Neural cell (in vitro differentiated cells): Measurements from ENCODE around the gene GRK4. TPM values are rescaled to one million over a fixed set of nuclear protein-coding genes. Genes with fewer than 3 reads are reported as not detected.

Source experiments
- H2AFZ ChIP-seq: fragments of 200-600, 300-800 bp; sonication (generic), shearing (Covaris generic); 2 replicates; pipeline ENCODE4 v1.6.0; 2014; ENCODE audit warnings: low read depth, mild to moderate bottlenecking, antibody characterized with exemption, low read length, moderate library complexity
- H3F3A ChIP-seq: fragments of 200-600 bp; shearing (Covaris generic); 2 replicates; pipeline ENCODE4 v1.6.1; 2016; ENCODE audit warnings: mild to moderate bottlenecking, moderate library complexity, mixed read lengths, antibody characterized with exemption, low read length; ENCODE audit not compliant: insufficient read depth, poor library complexity, severe bottlenecking
- H3K27ac ChIP-seq: fragments of 200-600, 300-800 bp; sonication (generic), shearing (Covaris generic); 2 replicates; pipeline ENCODE4 v1.5.1; 2014; ENCODE audit warnings: mild to moderate bottlenecking, low read length, moderate library complexity
- H3K27me3 ChIP-seq: fragments of 300-800, 200-600 bp; sonication (generic), shearing (Covaris generic); 2 replicates; pipeline ENCODE4 v1.6.0; 2014; ENCODE audit warnings: mild to moderate bottlenecking, low read depth, low read length, moderate library complexity; ENCODE audit not compliant: insufficient read depth
- H3K36me3 ChIP-seq: fragments of 300-800, 200-600 bp; sonication (generic), shearing (Covaris generic); 2 replicates; pipeline ENCODE4 v1.5.1; 2014; ENCODE audit warnings: mild to moderate bottlenecking, antibody characterized with exemption, low read length, moderate library complexity; ENCODE audit not compliant: insufficient read depth
- H3K4me2 ChIP-seq: fragments of 300-800, 200-600 bp; sonication (generic), shearing (Covaris generic); 2 replicates; pipeline ENCODE4 v1.6.0; 2014; ENCODE audit warnings: mild to moderate bottlenecking, low read length
- H3K4me3 ChIP-seq: fragments of 300-800, 200-600 bp; sonication (generic), shearing (Covaris generic); 2 replicates; pipeline ENCODE4 v1.5.1; 2014; ENCODE audit warnings: mild to moderate bottlenecking, low read length, moderate library complexity
- H3K79me2 ChIP-seq: fragments of 200-600 bp; shearing (Covaris generic); replicated peaks from 2 replicates; pipeline ENCODE4 v1.6.0; 2014; ENCODE audit warnings: mild to moderate bottlenecking, low read length, moderate library complexity; ENCODE audit not compliant: insufficient read depth
- H3K9ac ChIP-seq: fragments of 300-800, 200-600 bp; sonication (generic), shearing (Covaris generic); 2 replicates; pipeline ENCODE4 v1.6.1; 2016; ENCODE audit warnings: mild to moderate bottlenecking, low read length, mixed read lengths
- H3K9me2 ChIP-seq: fragments of 200-600 bp; shearing (Covaris generic); 2 replicates; pipeline ENCODE4 v1.6.1; 2016; ENCODE audit warnings: mild to moderate bottlenecking, low read length, mixed read lengths; ENCODE audit not compliant: insufficient read depth
- H3K9me3 ChIP-seq: fragments of 200-600, 300-800 bp; sonication (generic), shearing (Covaris generic); 2 replicates; pipeline ENCODE4 v1.6.1; 2016; ENCODE audit warnings: mild to moderate bottlenecking, mixed run types, low read length, moderate library complexity, mixed read lengths
- H4K20me1 ChIP-seq: fragments of 200-600 bp; shearing (Covaris generic); 2 replicates; pipeline ENCODE4 v1.6.1; 2016; ENCODE audit warnings: mild to moderate bottlenecking, mixed run types; ENCODE audit not compliant: insufficient read depth
- EP300 ChIP-seq: fragments of 450-650 bp; conservative IDR thresholded peaks from 2 replicates; pipeline ENCODE4 v1.6.1; 2014; ENCODE audit warnings: antibody characterized with exemption, mild to moderate bottlenecking, moderate library complexity; ENCODE audit not compliant: poor library complexity, severe bottlenecking
- EZH2 ChIP-seq: fragments of 200-600, 300-800 bp; shearing (Covaris generic), sonication (generic); IDR thresholded peaks from 2 replicates; pipeline ENCODE4 v1.6.1; 2014; ENCODE audit warnings: antibody characterized with exemption, low read length, borderline replicate concordance, mild to moderate bottlenecking; ENCODE audit not compliant: insufficient read depth, poor library complexity, severe bottlenecking
- MXI1 ChIP-seq: fragments of 450-650 bp; conservative IDR thresholded peaks from 2 replicates; pipeline ENCODE4 v1.6.1; 2014; ENCODE audit warnings: antibody characterized with exemption, mild to moderate bottlenecking; ENCODE audit not compliant: poor library complexity, severe bottlenecking
- POLR2AphosphoS5 ChIP-seq: IDR thresholded peaks from 2 replicates; pipeline ENCODE4 v1.6.1; 2012
- RAD21 ChIP-seq: fragments of 450-650 bp; conservative IDR thresholded peaks from 2 replicates; pipeline ENCODE4 v1.6.1; 2014; ENCODE audit warnings: antibody characterized with exemption, mild to moderate bottlenecking, moderate library complexity
- SMC3 ChIP-seq: fragments of 450-650 bp; conservative IDR thresholded peaks from 2 replicates; pipeline ENCODE4 v1.6.1; 2014; ENCODE audit warnings: antibody characterized with exemption, mild to moderate bottlenecking, moderate library complexity; ENCODE audit not compliant: poor library complexity
- TAF1 ChIP-seq: IDR thresholded peaks from 2 replicates; pipeline ENCODE4 v1.6.1; 2012; ENCODE audit warnings: low read depth
- polyA plus RNA-seq: library from polyadenylated mRNA; depleted of rRNA; stranded (reverse); fragments of >200 nt; gene quantifications from 2 replicates; pipeline ENCODE4 v1.2.3, GENCODE V29; 2014
- TF ChIP-seq, protein P1 (sequence below): fragments of 450-650 bp; IDR thresholded peaks from 2 replicates; pipeline ENCODE4 v1.5.1; 2014; ENCODE audit warnings: antibody characterized with exemption, mild to moderate bottlenecking, moderate library complexity; ENCODE audit not compliant: poor library complexity, severe bottlenecking
- TF ChIP-seq, protein P2 (sequence below): IDR thresholded peaks from 2 replicates; pipeline ENCODE4 v1.6.1; 2012; ENCODE audit warnings: borderline replicate concordance

Gene GRK4
- polyA plus RNA-seq, 1 donor from 2014 or later = 17.4 TPM

DNA sequence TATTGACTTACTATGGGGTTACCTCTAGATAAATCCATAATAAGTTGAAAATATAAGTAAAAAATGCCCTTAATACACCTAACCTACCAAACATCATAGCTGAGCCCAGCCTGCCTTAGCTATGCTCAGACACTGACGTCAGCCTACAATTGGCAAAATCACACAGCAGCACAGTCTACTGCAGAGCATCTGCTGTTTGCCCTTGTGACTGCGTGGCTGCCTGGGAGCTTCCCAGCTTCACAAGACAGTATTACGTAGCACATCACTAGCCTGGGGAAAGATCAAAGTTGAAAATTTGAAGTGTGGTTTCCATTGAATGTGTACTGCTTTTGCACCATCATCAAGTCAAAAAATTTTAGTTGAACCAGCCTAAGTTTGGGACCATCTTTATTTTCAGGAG is 102.2 kb downstream of the GRK4 start:
- no peak overlapping the region for H3K4me2 ChIP-seq
- H3K79me2 ChIP-seq = no peaks in the 10 kb centered on the region
- H3K36me3 ChIP-seq = no peaks in the 10 kb centered on the region
- H3K9me3 ChIP-seq = no peaks in the 10 kb centered on the region
- no peaks in the 10 kb centered on the region for H3K9me2 ChIP-seq
- H3K27me3 ChIP-seq = no peaks in the 10 kb centered on the region
- no peaks in the 10 kb centered on the region for H4K20me1 ChIP-seq
- no peak overlapping the region for H2AFZ ChIP-seq
- no peak overlapping the region for H3K9ac ChIP-seq
- no peak overlapping the region for H3K4me3 ChIP-seq
- TF ChIP-seq RAD21 = no peak
- TF ChIP-seq, protein P1, sequence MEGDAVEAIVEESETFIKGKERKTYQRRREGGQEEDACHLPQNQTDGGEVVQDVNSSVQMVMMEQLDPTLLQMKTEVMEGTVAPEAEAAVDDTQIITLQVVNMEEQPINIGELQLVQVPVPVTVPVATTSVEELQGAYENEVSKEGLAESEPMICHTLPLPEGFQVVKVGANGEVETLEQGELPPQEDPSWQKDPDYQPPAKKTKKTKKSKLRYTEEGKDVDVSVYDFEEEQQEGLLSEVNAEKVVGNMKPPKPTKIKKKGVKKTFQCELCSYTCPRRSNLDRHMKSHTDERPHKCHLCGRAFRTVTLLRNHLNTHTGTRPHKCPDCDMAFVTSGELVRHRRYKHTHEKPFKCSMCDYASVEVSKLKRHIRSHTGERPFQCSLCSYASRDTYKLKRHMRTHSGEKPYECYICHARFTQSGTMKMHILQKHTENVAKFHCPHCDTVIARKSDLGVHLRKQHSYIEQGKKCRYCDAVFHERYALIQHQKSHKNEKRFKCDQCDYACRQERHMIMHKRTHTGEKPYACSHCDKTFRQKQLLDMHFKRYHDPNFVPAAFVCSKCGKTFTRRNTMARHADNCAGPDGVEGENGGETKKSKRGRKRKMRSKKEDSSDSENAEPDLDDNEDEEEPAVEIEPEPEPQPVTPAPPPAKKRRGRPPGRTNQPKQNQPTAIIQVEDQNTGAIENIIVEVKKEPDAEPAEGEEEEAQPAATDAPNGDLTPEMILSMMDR = no peak
- no peak for TF ChIP-seq SMC3
- no peaks in the 10 kb centered on the region for H3F3A ChIP-seq
- no peak overlapping the region for H3K27ac ChIP-seq

DNA sequence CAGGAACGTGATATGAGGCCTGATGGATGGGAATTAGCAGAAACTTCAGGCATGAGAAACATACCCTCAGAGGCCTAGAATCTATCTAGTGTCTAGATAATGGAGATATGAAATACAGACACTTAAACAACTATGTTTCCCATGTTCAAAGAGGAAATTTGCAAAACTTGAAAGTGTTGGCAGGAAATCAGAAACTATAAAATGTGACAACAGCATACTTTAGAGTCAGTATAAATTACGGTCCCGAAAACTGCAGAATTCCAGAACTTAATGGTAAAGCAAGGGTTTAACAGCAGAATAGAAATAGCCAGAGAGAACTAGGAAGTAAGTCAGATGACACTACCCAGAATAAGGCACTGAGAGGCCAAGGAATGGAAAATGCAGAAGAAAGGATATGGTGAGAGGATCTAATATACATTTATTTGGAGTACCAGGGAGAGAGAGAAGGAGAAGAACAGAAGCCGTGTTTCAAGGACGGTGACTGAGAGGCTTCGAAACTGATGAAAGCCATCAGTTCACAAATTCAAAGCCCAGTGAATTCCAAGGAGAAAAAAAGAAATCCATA is 103.5 kb downstream of the GRK4 start:
- Histone ChIP-seq H2AFZ (no peak overlapping the region), H4K20me1 (no peaks in the 10 kb centered on the region), H3K4me2 (no peak overlapping the region), H3F3A (no peaks in the 10 kb centered on the region), H3K27me3 (no peaks in the 10 kb centered on the region), H3K36me3 (no peaks in the 10 kb centered on the region), H3K4me3 (no peak overlapping the region), H3K27ac (no peak overlapping the region), H3K79me2 (no peaks in the 10 kb centered on the region), H3K9ac (no peak overlapping the region), H3K9me3 (no peaks in the 10 kb centered on the region), H3K9me2 (no peaks in the 10 kb centered on the region)
- TF ChIP-seq POLR2AphosphoS5 (no peak), EZH2 (no peak), RAD21 (no peak), MXI1 (no peak), TAF1 (no peak), EP300 (no peak), SMC3 (no peak)
- TF ChIP-seq, protein P2, sequence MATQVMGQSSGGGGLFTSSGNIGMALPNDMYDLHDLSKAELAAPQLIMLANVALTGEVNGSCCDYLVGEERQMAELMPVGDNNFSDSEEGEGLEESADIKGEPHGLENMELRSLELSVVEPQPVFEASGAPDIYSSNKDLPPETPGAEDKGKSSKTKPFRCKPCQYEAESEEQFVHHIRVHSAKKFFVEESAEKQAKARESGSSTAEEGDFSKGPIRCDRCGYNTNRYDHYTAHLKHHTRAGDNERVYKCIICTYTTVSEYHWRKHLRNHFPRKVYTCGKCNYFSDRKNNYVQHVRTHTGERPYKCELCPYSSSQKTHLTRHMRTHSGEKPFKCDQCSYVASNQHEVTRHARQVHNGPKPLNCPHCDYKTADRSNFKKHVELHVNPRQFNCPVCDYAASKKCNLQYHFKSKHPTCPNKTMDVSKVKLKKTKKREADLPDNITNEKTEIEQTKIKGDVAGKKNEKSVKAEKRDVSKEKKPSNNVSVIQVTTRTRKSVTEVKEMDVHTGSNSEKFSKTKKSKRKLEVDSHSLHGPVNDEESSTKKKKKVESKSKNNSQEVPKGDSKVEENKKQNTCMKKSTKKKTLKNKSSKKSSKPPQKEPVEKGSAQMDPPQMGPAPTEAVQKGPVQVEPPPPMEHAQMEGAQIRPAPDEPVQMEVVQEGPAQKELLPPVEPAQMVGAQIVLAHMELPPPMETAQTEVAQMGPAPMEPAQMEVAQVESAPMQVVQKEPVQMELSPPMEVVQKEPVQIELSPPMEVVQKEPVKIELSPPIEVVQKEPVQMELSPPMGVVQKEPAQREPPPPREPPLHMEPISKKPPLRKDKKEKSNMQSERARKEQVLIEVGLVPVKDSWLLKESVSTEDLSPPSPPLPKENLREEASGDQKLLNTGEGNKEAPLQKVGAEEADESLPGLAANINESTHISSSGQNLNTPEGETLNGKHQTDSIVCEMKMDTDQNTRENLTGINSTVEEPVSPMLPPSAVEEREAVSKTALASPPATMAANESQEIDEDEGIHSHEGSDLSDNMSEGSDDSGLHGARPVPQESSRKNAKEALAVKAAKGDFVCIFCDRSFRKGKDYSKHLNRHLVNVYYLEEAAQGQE = no peak
- TF ChIP-seq, protein P1 = no peak
